Fibroblast of pulmonary artery (primary cell): ENCODE results near the gene VAV2.

ENCODE experiments used
- DNase-seq: peaks from one replicate; pipeline ENCODE4 v3.0.0-alpha.2; 2010; ENCODE audit warnings: low read depth
- H3K4me3 ChIP-seq: replicated peaks from 2 replicates; pipeline ENCODE4 v1.5.1; 2011; ENCODE audit warnings: low read depth, mild to moderate bottlenecking, control low read depth, low read length, moderate library complexity
- CTCF ChIP-seq: IDR thresholded peaks from 2 replicates; pipeline ENCODE4 v1.5.1; 2011; ENCODE audit warnings: mild to moderate bottlenecking, control low read depth, low read length, inconsistent platforms; ENCODE audit errors: missing control alignments

The VAV2 gene

GRCh38 chr9:133775291-133775690, 216.8 kb downstream of the VAV2 start:
- no peak for TF ChIP-seq CTCF
- H3K4me3 ChIP-seq = no peak overlapping the region
- DNase-seq = no peak

- DNase-seq = no peak
- TF ChIP-seq CTCF = no peak
- H3K4me3 ChIP-seq = no peak overlapping the region
Measured at GRCh38 chr9:133774799-133775198, 217.3 kb downstream of the VAV2 start.

GRCh38 chr9:133773889-133774655, 218.1 kb downstream of the VAV2 start:
- no peak for DNase-seq
- no peak overlapping the region for H3K4me3 ChIP-seq
- no peak for TF ChIP-seq CTCF

- H3K4me3 ChIP-seq = no peak overlapping the region
- no peak for DNase-seq
- no peak for TF ChIP-seq CTCF
Measured at GRCh38 chr9:133772581-133772980, 219.5 kb downstream of the VAV2 start.

GRCh38 chr9:133771486-133772482, 220.3 kb downstream of the VAV2 start:
- no peak for TF ChIP-seq CTCF
- H3K4me3 ChIP-seq = no peak overlapping the region
- no peak for DNase-seq

- TF ChIP-seq CTCF = no peak
- DNase-seq = no peak
- no peak overlapping the region for H3K4me3 ChIP-seq
Measured at GRCh38 chr9:133770076-133770777, 221.9 kb downstream of the VAV2 start.
